AG10803 (cell line): Measurements from ENCODE around the gene PHGDH.

Experiments used
- DNase-seq: peaks from one replicate; pipeline ENCODE4 v3.0.0; 2010; ENCODE audit warnings: low read depth
- H3K4me3 ChIP-seq: 2 replicates; pipeline ENCODE4 v1.5.1; 2011; ENCODE audit warnings: mild to moderate bottlenecking, low read length, control low read depth
- TF ChIP-seq, protein P1 (sequence below): conservative IDR thresholded peaks from 2 replicates; pipeline ENCODE4 v1.5.1; 2011; ENCODE audit warnings: mild to moderate bottlenecking, low read length, control low read depth, inconsistent platforms

The PHGDH gene

GRCh38 chr1:119787776-119788175 is 76.0 kb downstream of the PHGDH start:
- H3K4me3 ChIP-seq = no peak overlapping the region

GRCh38 chr1:119790451-119791198 is 78.9 kb downstream of the PHGDH start:
- DNase-seq = no peak
- TF ChIP-seq, protein P1, sequence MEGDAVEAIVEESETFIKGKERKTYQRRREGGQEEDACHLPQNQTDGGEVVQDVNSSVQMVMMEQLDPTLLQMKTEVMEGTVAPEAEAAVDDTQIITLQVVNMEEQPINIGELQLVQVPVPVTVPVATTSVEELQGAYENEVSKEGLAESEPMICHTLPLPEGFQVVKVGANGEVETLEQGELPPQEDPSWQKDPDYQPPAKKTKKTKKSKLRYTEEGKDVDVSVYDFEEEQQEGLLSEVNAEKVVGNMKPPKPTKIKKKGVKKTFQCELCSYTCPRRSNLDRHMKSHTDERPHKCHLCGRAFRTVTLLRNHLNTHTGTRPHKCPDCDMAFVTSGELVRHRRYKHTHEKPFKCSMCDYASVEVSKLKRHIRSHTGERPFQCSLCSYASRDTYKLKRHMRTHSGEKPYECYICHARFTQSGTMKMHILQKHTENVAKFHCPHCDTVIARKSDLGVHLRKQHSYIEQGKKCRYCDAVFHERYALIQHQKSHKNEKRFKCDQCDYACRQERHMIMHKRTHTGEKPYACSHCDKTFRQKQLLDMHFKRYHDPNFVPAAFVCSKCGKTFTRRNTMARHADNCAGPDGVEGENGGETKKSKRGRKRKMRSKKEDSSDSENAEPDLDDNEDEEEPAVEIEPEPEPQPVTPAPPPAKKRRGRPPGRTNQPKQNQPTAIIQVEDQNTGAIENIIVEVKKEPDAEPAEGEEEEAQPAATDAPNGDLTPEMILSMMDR = no peak
- H3K4me3 ChIP-seq = no peak overlapping the region

More at GRCh38 chr1:119787776-119788175, 76.0 kb downstream of the PHGDH start:
- TF ChIP-seq, protein P1 = no peak
- peak; percentile 51 for DNase-seq

DNA sequence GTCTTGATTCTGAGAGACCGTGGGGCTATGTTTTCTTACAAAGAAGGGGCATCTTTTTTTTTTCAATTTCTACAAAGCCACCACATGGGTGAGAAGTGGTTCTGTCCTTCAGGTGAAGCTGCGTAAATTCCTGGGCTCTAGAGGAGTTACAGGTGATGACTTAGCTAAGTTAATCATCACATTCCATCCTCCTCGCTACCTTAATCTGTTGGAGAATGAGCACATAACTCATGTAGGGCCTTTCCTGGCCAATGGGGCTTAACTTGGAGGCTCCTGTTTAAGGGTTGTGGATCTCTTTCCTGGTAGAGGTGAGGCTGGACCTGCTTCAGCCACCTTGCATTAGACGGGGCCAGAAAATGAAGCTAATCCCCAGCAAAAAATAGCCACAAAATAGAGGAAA is 79.6 kb downstream of the PHGDH start:
- H3K4me3 ChIP-seq = no peak overlapping the region
- TF ChIP-seq, protein P1 = no peak
- DNase-seq = no peak
